K562 (cell line): ENCODE data around the gene RABL6. TPM values are rescaled to one million over a fixed set of nuclear protein-coding genes. Genes with fewer than 3 reads are reported as not detected.
A peak's percentile ranks its signal among the peaks of the same experiment; 100 is the strongest.

ENCODE experiments used
- BHLHE40 ChIP-seq: IDR thresholded peaks from 2 replicates; pipeline ENCODE4 v1.6.1; 2011; ENCODE audit warnings: low read length, improper control_type of control experiment
- BRD4 ChIP-seq: fragments of 200-600 bp; sonication (generic); IDR thresholded peaks from 2 replicates; pipeline ENCODE4 v1.6.1; 2017; ENCODE audit warnings: inconsistent platforms
- CBFA2T2 ChIP-seq: fragments of 450-650 bp; conservative IDR thresholded peaks from 2 replicates; pipeline ENCODE4 v1.6.1; 2017; ENCODE audit warnings: mild to moderate bottlenecking
- CHD1 ChIP-seq: fragments of 200-600 bp; sonication (generic); IDR thresholded peaks from one replicate; pipeline ENCODE4 v1.6.1; 2012; ENCODE audit warnings: mild to moderate bottlenecking, moderate library complexity, low read length, inconsistent platforms
- FOXK1 ChIP-seq: sonication (generic); formaldehyde crosslinking; IDR thresholded peaks from 2 replicates; pipeline ENCODE4 v1.8.0; 2022; ENCODE audit warnings: missing genetic modification reagents, mild to moderate bottlenecking, borderline replicate concordance
- HMG20B ChIP-seq: fragments of 250-450 bp; sonication (Bioruptor Pico); IDR thresholded peaks from 2 replicates; pipeline ENCODE4 v1.5.0; 2021; ENCODE audit warnings: mild to moderate bottlenecking
- NELFE ChIP-seq: IDR thresholded peaks from 2 replicates; pipeline ENCODE4 v1.6.1; 2011; ENCODE audit warnings: mild to moderate bottlenecking; ENCODE audit not compliant: insufficient read depth, insufficient read length
- NFATC3 ChIP-seq: fragments of 450-650 bp; IDR thresholded peaks from 2 replicates; pipeline ENCODE4 v1.6.1; 2017; ENCODE audit warnings: mild to moderate bottlenecking
- NR4A1 ChIP-seq, 2 experiments: fragments of 250-450 bp in 1 of 2; fragments of 450-650 bp in 1 of 2; sonication (Bioruptor Pico) in 1 of 2; IDR thresholded peaks; 2 replicates each; pipeline versions ENCODE4 v1.4.0 to v1.6.1; 2016 to 2020; ENCODE audit warnings: mild to moderate bottlenecking in 2 of 2, missing compliant biosample characterization in 1 of 2, missing genetic modification characterization in 1 of 2, moderate library complexity in 1 of 2
- POLR2AphosphoS5 ChIP-seq: IDR thresholded peaks from 2 replicates; pipeline ENCODE4 v1.6.1; 2011; ENCODE audit warnings: mild to moderate bottlenecking, low read depth, low read length, moderate library complexity; ENCODE audit not compliant: control insufficient read depth, insufficient read depth
- SPI1 ChIP-seq: IDR thresholded peaks from 2 replicates; pipeline ENCODE4 v1.6.1; 2011; ENCODE audit warnings: low read depth, low read length, control low read depth, borderline replicate concordance
- SRSF3 ChIP-seq: fragments of 200-400 bp; formaldehyde crosslinking; IDR thresholded peaks from 2 replicates; pipeline ENCODE4 v1.6.1; 2016; ENCODE audit warnings: mild to moderate bottlenecking, low read length, moderate library complexity; ENCODE audit not compliant: insufficient read depth
- ZNF165 ChIP-seq: fragments of 250-450 bp; sonication (Bioruptor Pico); IDR thresholded peaks from 2 replicates; pipeline ENCODE4 v1.4.0; 2020; ENCODE audit warnings: borderline replicate concordance
- ZNF282 ChIP-seq: sonication (generic); formaldehyde crosslinking; IDR thresholded peaks from 2 replicates; pipeline ENCODE4 v1.8.1; 2023; ENCODE audit warnings: missing genetic modification reagents
- ZNF583 ChIP-seq: fragments of 250-450 bp; sonication (Bioruptor Pico); IDR thresholded peaks from 2 replicates; pipeline ENCODE4 v1.4.0; 2020
- polyA plus RNA-seq, 8 experiments: library from polyadenylated mRNA; depleted of rRNA in 4 of 8; stranded (reverse) in 5 of 8; unstranded in 3 of 8; fragments of >200 nt; fragmentation: Nextera tagmentation in 2 of 8; fragmentation: Illumina TruSeq in 1 of 8; extraction: Ambion mirVana in 2 of 8; extraction: Trizol in 1 of 8; gene quantifications; 2 replicates each; pipeline versions ENCODE4 v1.2.1 to v1.2.3, GENCODE V29; 2011 to 2014; ENCODE audit warnings: inconsistent platforms in 1 of 8, missing spikeins in 1 of 8
- total RNA-seq, 7 experiments: library from RNA; depleted of rRNA in 6 of 7; stranded (reverse); fragments of >200 nt in 6 of 7; fragmentation: Illumina TruSeq in 2 of 7; extraction: Trizol in 2 of 7; gene quantifications; 2 replicates each; pipeline versions ENCODE4 v1.2.1 to v1.2.3, GENCODE V29; 2011 to 2021; ENCODE audit warnings: low replicate concordance in 1 of 7
- TF ChIP-seq, protein P1 (sequence below), 3 experiments: fragments of 200-800 bp in 1 of 3; fragments of 250-450 bp in 1 of 3; fragments of 450-650 bp in 1 of 3; sonication (Bioruptor Pico) in 1 of 3; sonication (Bioruptor generic) in 1 of 3; formaldehyde crosslinking in 1 of 3; IDR thresholded peaks; 2 replicates each; pipeline versions ENCODE4 v1.6.1 to v1.8.0; 2016 to 2022; ENCODE audit warnings: mild to moderate bottlenecking in 2 of 3, missing genetic modification characterization in 2 of 3, missing compliant biosample characterization in 1 of 3, moderate library complexity in 1 of 3
- TF ChIP-seq, protein P2 (sequence below): fragments of 450-650 bp; IDR thresholded peaks from 2 replicates; pipeline ENCODE4 v1.6.1; 2016; ENCODE audit warnings: borderline replicate concordance
- TF ChIP-seq, protein P3 (sequence below): sonication (generic); formaldehyde crosslinking; IDR thresholded peaks from 2 replicates; pipeline ENCODE4 v1.8.0; 2022; ENCODE audit warnings: mild to moderate bottlenecking, low read depth, missing genetic modification reagents

RABL6 gene
- total and polyA plus RNA-seq, 9 of the 15 experiments (the other 6 are each of a cell fraction or from before 2014, with no cell fraction given): 5.6 to 181 (median 84.5) TPM

GRCh38 chr9:136882109-136882946 lies 74.6 kb downstream of the RABL6 start (continued):
- TF ChIP-seq ZNF165 (CRISPR knock-in tag): no peak
- TF ChIP-seq BHLHE40: 0 out of 2 replicates have a peak, but pooled peaks have one; percentile 15
- TF ChIP-seq CHD1: no peak
- no peak for TF ChIP-seq SPI1
- no peak for TF ChIP-seq CBFA2T2
- TF ChIP-seq NFATC3: no peak
- no peak for TF ChIP-seq SRSF3
- TF ChIP-seq, protein P1, sequence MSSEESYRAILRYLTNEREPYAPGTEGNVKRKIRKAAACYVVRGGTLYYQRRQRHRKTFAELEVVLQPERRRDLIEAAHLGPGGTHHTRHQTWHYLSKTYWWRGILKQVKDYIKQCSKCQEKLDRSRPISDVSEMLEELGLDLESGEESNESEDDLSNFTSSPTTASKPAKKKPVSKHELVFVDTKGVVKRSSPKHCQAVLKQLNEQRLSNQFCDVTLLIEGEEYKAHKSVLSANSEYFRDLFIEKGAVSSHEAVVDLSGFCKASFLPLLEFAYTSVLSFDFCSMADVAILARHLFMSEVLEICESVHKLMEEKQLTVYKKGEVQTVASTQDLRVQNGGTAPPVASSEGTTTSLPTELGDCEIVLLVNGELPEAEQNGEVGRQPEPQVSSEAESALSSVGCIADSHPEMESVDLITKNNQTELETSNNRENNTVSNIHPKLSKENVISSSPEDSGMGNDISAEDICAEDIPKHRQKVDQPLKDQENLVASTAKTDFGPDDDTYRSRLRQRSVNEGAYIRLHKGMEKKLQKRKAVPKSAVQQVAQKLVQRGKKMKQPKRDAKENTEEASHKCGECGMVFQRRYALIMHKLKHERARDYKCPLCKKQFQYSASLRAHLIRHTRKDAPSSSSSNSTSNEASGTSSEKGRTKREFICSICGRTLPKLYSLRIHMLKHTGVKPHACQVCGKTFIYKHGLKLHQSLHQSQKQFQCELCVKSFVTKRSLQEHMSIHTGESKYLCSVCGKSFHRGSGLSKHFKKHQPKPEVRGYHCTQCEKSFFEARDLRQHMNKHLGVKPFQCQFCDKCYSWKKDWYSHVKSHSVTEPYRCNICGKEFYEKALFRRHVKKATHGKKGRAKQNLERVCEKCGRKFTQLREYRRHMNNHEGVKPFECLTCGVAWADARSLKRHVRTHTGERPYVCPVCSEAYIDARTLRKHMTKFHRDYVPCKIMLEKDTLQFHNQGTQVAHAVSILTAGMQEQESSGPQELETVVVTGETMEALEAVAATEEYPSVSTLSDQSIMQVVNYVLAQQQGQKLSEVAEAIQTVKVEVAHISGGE (CRISPR knock-in tag; IDR thresholded peaks at IDR 0.05): no peak
- TF ChIP-seq NELFE: no peak
- no peak for TF ChIP-seq POLR2AphosphoS5
- TF ChIP-seq NR4A1 (CRISPR knock-in tag; IDR thresholded peaks at IDR 0.05): no peak
- no peak for TF ChIP-seq NR4A1 (tag; IDR thresholded peaks at IDR 0.05)
- no peak for TF ChIP-seq ZNF583 (CRISPR knock-in tag)
- TF ChIP-seq, protein P2, sequence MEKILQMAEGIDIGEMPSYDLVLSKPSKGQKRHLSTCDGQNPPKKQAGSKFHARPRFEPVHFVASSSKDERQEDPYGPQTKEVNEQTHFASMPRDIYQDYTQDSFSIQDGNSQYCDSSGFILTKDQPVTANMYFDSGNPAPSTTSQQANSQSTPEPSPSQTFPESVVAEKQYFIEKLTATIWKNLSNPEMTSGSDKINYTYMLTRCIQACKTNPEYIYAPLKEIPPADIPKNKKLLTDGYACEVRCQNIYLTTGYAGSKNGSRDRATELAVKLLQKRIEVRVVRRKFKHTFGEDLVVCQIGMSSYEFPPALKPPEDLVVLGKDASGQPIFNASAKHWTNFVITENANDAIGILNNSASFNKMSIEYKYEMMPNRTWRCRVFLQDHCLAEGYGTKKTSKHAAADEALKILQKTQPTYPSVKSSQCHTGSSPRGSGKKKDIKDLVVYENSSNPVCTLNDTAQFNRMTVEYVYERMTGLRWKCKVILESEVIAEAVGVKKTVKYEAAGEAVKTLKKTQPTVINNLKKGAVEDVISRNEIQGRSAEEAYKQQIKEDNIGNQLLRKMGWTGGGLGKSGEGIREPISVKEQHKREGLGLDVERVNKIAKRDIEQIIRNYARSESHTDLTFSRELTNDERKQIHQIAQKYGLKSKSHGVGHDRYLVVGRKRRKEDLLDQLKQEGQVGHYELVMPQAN: peak; percentile 71; the same call in 1 of the 2 replicates
- no peak for TF ChIP-seq HMG20B (CRISPR knock-in tag)
- no peak for TF ChIP-seq FOXK1
- TF ChIP-seq BRD4: no peak
- TF ChIP-seq, protein P3, sequence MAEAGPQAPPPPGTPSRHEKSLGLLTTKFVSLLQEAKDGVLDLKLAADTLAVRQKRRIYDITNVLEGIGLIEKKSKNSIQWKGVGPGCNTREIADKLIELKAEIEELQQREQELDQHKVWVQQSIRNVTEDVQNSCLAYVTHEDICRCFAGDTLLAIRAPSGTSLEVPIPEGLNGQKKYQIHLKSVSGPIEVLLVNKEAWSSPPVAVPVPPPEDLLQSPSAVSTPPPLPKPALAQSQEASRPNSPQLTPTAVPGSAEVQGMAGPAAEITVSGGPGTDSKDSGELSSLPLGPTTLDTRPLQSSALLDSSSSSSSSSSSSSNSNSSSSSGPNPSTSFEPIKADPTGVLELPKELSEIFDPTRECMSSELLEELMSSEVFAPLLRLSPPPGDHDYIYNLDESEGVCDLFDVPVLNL (CRISPR knock-in tag): no peak
- no peak for TF ChIP-seq ZNF282
